ENCODE results near the gene LMX1B.

LMX1B gene

DNA sequence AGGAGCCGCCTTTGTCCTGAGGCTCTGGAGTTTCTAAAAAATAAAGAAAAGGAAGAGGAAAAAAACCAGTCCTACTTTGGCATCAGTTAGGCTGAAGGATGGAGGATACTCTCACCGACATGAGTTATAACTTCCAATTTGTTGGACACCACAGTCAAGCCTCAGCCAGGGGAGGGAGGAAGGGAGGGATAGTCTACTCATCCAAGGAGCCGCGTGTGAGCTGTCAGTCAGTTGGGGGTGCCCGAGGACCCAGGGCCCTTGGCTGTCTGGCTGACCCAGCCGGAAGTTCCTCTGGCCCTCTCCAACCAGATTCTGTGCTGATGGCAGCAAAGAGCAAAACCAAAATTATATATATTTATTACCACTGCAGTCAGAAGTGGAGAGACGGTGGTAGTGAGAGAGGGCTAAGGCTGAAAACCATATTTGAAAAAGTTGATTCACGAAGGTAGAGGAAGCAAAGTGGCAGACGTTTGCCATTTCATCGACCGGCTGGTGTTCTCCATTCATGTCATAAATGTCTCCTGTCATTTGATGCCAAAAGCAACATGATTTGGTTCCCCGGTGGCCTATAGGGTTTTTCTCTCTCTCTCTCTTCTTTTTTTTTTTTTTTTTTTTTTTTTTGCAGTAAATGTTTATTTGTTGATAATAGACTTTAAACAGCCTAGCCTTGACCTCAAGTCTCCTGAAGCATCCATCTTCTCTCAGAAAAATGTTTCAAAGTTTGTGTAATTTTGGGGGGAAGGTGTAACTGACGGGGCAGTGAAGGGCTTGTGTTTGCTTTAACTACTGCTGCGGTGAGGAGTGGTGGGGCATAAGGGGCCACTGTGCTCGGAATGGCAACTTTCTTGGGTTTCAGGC, 7.6 kb downstream of the LMX1B start:
- DNase-seq (ENCODE audit: low read depth) = no peak
- TF ChIP-seq, protein P1, sequence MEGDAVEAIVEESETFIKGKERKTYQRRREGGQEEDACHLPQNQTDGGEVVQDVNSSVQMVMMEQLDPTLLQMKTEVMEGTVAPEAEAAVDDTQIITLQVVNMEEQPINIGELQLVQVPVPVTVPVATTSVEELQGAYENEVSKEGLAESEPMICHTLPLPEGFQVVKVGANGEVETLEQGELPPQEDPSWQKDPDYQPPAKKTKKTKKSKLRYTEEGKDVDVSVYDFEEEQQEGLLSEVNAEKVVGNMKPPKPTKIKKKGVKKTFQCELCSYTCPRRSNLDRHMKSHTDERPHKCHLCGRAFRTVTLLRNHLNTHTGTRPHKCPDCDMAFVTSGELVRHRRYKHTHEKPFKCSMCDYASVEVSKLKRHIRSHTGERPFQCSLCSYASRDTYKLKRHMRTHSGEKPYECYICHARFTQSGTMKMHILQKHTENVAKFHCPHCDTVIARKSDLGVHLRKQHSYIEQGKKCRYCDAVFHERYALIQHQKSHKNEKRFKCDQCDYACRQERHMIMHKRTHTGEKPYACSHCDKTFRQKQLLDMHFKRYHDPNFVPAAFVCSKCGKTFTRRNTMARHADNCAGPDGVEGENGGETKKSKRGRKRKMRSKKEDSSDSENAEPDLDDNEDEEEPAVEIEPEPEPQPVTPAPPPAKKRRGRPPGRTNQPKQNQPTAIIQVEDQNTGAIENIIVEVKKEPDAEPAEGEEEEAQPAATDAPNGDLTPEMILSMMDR (conservative IDR thresholded peaks at IDR 0.05; ENCODE audit: control insufficient read depth, insufficient read depth, low read depth, low read length) = no peak
- H3K4me3 ChIP-seq (ENCODE audit: control insufficient read depth, low read depth, low read length) = no peak overlapping the region

DNA sequence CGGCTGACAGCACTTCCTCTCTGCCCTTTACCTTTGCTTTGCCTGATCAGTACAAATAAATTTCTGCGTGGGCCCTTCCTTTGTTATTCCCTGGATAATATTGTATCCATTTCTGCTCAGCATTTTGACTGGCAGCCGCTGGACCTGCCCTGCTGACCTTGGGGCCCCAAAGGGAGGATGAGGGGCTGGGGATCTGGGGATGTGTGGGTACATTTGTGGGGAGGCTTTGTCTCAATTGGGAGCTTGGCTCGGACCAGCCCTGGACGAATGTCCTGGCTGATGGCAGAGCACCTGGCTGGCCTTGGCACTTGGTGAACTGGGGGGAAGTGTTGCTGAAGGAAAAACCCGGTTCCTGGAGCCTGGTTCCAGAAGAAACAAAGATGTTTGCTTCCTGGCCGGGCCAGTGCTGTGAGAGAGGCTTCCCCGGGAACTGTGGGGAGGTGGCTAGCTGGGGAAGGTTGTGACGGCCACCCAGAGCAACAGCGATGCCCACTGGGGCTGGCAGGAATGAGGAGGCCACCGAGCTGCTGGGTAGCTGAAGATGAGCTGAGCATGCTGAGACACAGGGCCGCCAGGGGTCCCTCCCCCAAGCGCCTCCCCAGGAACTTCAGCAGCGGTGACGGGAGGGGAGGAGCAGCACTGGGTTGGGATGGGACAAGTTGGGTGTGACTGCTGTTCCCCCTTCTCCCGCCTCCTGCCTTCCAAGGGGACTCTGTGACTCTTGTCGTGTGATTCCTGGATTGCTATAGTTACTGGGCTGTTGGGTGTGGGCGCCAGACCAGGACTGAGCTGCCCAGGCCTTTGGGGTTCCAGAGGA, 8.4 kb downstream of the LMX1B start:
- DNase-seq (ENCODE audit: low read depth) = no peak
- no peak overlapping the region for H3K4me3 ChIP-seq (ENCODE audit: control insufficient read depth, low read depth, low read length)
- TF ChIP-seq, protein P1 (conservative IDR thresholded peaks at IDR 0.05; ENCODE audit: control insufficient read depth, insufficient read depth, low read depth, low read length) = no peak

DNA sequence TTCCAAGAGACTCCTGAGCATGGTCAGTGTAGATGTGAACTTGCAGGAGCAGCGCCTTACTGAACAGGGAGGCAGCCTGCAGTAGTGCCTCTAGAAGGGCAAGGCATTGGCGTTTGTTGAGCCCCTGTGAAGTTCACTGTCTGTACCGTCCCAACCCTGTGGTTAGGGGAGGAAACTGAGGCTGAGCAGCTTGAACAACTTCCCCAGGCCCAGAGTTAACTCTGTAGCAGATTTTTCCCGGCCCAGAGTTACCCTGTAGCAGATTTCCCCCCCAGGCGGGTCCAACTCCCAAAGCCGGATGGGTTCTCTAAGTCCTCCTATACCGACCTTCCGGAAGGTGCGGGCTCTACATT, 9.6 kb downstream of the LMX1B start:
- TF ChIP-seq, protein P1 (conservative IDR thresholded peaks at IDR 0.05; ENCODE audit: control insufficient read depth, insufficient read depth, low read depth, low read length) = no peak
- no peak overlapping the region for H3K4me3 ChIP-seq (ENCODE audit: control insufficient read depth, low read depth, low read length)
- no peak for DNase-seq (ENCODE audit: low read depth)

DNA sequence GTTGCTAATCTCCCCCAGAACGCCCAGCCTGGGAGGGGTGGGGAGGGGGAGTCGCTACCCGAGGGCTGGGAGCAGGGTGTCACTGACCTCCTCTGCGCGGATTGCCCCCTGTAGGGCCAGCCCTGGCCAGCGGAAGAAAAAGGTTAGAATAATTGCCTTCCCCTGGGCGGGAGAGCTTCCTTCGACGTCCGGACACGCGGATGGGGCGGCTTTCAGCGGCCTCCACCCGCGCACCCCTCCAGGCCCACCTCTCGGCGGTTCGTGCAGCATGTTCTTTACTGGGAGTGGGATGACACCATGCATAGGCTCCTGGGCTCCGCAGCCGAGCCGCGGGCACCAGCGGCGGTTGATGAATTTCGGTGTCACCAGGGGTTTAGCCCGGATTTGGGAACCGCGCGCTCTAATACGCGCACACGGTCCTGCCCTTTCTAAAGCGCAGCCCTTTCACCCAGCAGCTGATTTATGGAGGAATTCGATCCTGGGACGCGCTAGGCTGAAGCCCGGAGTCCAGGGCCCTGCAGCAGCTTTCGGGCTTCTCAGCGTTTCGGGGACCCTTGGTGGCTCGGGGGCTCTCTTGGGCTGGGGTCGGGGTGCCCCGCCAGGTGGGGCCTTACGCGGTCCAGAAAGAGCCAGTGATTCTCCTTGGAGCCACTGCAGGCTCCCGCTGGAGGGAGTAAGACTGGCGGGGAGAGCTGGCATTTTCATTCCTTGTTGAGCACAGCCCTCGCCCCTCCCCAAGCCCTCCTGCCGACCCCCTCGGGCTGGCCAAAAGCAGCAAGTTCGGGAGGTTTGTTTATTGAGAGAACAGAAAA, 10.1 kb downstream of the LMX1B start:
- DNase-seq (ENCODE audit: low read depth) = no peak
- TF ChIP-seq, protein P1 (conservative IDR thresholded peaks at IDR 0.05; ENCODE audit: control insufficient read depth, insufficient read depth, low read depth, low read length) = no peak

DNA sequence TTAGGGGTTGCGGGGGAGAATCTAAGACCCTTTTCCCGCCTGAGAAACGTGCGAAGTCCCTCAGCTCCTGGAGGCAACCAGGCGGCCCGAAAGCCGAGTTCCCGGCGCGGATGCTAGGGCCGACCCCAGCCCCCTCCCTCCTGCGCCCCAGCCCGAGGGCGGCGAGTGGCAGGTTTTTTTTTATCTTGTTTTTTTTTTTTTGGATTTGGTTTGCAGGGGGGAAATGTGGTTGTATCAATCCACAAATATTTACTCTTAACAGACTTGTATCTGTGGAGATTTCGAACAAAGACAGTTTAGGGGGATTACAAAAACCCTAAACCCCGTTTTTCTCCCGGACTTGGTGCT, 10.7 kb downstream of the LMX1B start:
- DNase-seq (ENCODE audit: low read depth) = no peak
- no peak overlapping the region for H3K4me3 ChIP-seq (ENCODE audit: control insufficient read depth, low read depth, low read length)
- TF ChIP-seq, protein P1 (conservative IDR thresholded peaks at IDR 0.05; ENCODE audit: control insufficient read depth, insufficient read depth, low read depth, low read length) = no peak

More for the DNA sequence above, 10.1 kb downstream of the LMX1B start:
- H3K4me3 ChIP-seq (ENCODE audit: control insufficient read depth, low read depth, low read length) = no peak overlapping the region

DNA sequence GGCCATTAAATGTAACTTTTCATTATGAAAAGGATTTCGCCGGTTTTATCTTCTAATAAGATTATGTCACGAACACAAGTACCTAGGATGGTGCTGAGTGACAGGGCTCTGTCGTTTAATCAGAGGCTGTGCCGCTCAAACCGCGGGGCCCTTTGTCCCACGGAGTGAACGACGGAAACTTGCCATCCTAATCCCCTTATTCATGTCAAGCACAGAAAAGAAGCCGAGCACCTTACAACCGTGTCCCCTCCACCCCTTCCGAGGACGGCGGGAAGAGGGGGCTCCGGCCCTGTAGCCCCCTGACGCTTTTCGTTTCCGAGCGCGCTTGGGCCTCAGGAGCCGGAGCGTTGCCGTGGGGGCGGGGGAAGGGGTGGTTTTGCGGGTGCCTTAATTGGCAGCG, 11.2 kb downstream of the LMX1B start:
- TF ChIP-seq, protein P1 (conservative IDR thresholded peaks at IDR 0.05; ENCODE audit: control insufficient read depth, insufficient read depth, low read depth, low read length) = no peak
- H3K4me3 ChIP-seq (ENCODE audit: control insufficient read depth, low read depth, low read length) = no peak overlapping the region
- DNase-seq (ENCODE audit: low read depth) = no peak

Data from fibroblast of mammary gland (primary cell).